Measurements from ENCODE around the gene CDKN2B-AS1. TPM values are rescaled to one million over a fixed set of nuclear protein-coding genes. Genes with fewer than 3 reads are reported as not detected.

Gene CDKN2B-AS1
- total RNA-seq, 1 experiment from 2014 or later = not detected

- in situ Hi-C loops (cut with HindIII; ENCODE audit: low pct_unique_long_range_greater_than_20kb, low sequenced_read_pairs) = no loop called here
- no peak for DNase-seq (ENCODE audit: low read depth)
These were observed 109.3 kb downstream of the CDKN2B-AS1 start for GRCh38 chr9:22103685-22104575.

- no peak for DNase-seq (ENCODE audit: low read depth)
- in situ Hi-C loops (cut with HindIII; ENCODE audit: low pct_unique_long_range_greater_than_20kb, low sequenced_read_pairs) = no loop called here
These were observed 110.6 kb downstream of the CDKN2B-AS1 start for GRCh38 chr9:22105005-22105722.

GRCh38 chr9:22107202-22108045 lies 112.8 kb downstream of the CDKN2B-AS1 start:
- no peak for DNase-seq (ENCODE audit: low read depth)
- in situ Hi-C loops (cut with HindIII; ENCODE audit: low pct_unique_long_range_greater_than_20kb, low sequenced_read_pairs) = no loop called here

GRCh38 chr9:22108581-22109370 lies 114.2 kb downstream of the CDKN2B-AS1 start:
- in situ Hi-C loops (cut with HindIII; ENCODE audit: low pct_unique_long_range_greater_than_20kb, low sequenced_read_pairs) = no loop called here
- no peak for DNase-seq (ENCODE audit: low read depth)

GRCh38 chr9:22111176-22111953 lies 116.8 kb downstream of the CDKN2B-AS1 start:
- in situ Hi-C loops (cut with HindIII; ENCODE audit: low pct_unique_long_range_greater_than_20kb, low sequenced_read_pairs) = no loop called here
- no peak for DNase-seq (ENCODE audit: low read depth)

- DNase-seq (ENCODE audit: low read depth) = no peak
- in situ Hi-C loops (cut with HindIII; ENCODE audit: low pct_unique_long_range_greater_than_20kb, low sequenced_read_pairs) = no loop called here
These were observed 117.3 kb downstream of the CDKN2B-AS1 start for GRCh38 chr9:22111954-22112247.

GRCh38 chr9:22112870-22113821 lies 118.6 kb downstream of the CDKN2B-AS1 start:
- in situ Hi-C loops (cut with HindIII; ENCODE audit: low pct_unique_long_range_greater_than_20kb, low sequenced_read_pairs) = no loop called here
- no peak for DNase-seq (ENCODE audit: low read depth)

GRCh38 chr9:22114956-22115355 lies 120.4 kb downstream of the CDKN2B-AS1 start:
- DNase-seq (ENCODE audit: low read depth) = no peak
- in situ Hi-C loops (cut with HindIII; ENCODE audit: low pct_unique_long_range_greater_than_20kb, low sequenced_read_pairs) = no loop called here

GRCh38 chr9:22116758-22117157 lies 122.2 kb downstream of the CDKN2B-AS1 start:
- in situ Hi-C loops (cut with HindIII; ENCODE audit: low pct_unique_long_range_greater_than_20kb, low sequenced_read_pairs) = no loop called here
- DNase-seq (ENCODE audit: low read depth) = no peak

- DNase-seq (ENCODE audit: low read depth) = no peak
- in situ Hi-C loops (cut with HindIII; ENCODE audit: low pct_unique_long_range_greater_than_20kb, low sequenced_read_pairs) = no loop called here
These were observed 123.2 kb downstream of the CDKN2B-AS1 start for GRCh38 chr9:22117511-22118384.

- in situ Hi-C loops (cut with HindIII; ENCODE audit: low pct_unique_long_range_greater_than_20kb, low sequenced_read_pairs) = no loop called here
- no peak for DNase-seq (ENCODE audit: low read depth)
These were observed 124.4 kb downstream of the CDKN2B-AS1 start for GRCh38 chr9:22118810-22119521.

GRCh38 chr9:22119522-22120158 lies 125.0 kb downstream of the CDKN2B-AS1 start:
- in situ Hi-C loops (cut with HindIII; ENCODE audit: low pct_unique_long_range_greater_than_20kb, low sequenced_read_pairs) = no loop called here
- peak; percentile 38 for DNase-seq (ENCODE audit: low read depth)

GRCh38 chr9:22120159-22120549 lies 125.6 kb downstream of the CDKN2B-AS1 start:
- no peak for DNase-seq (ENCODE audit: low read depth)
- in situ Hi-C loops (cut with HindIII; ENCODE audit: low pct_unique_long_range_greater_than_20kb, low sequenced_read_pairs) = no loop called here

GRCh38 chr9:22120595-22120994 lies 126.0 kb downstream of the CDKN2B-AS1 start:
- no peak for DNase-seq (ENCODE audit: low read depth)
- in situ Hi-C loops (cut with HindIII; ENCODE audit: low pct_unique_long_range_greater_than_20kb, low sequenced_read_pairs) = no loop called here

Measured in Caki2 (cell line).